Right lobe of liver (tissue), 4 donors: ENCODE results near the gene RPS19.
"Not testable (repeated sequence)": the region's sequence is repeated elsewhere in the genome, so short reads cannot be mapped to it uniquely, and the experiment has no call there.

Experiments used
- CTCF ChIP-seq, 4 donors: fragments of 200-600 bp in 3 of 4; fragments of 450-650 bp in 1 of 4; IDR thresholded peaks; one replicate each; pipeline versions ENCODE4 v1.5.1 to v1.8.0; 2016 to 2022; ENCODE audit warnings: antibody characterized with exemption in 4 of 4, mild to moderate bottlenecking in 2 of 4
- POLR2A ChIP-seq: fragments of 450-650 bp; IDR thresholded peaks from one replicate; pipeline ENCODE4 v1.6.1; 2017; ENCODE audit warnings: antibody characterized with exemption, mild to moderate bottlenecking
- donor health status: DM: no; HTN: no; CAD: no.
- donor health status: DM: no; HTN: no; CAD: no.
- donor health status: DM: no; HTN: yes; CAD: no.

- TF ChIP-seq CTCF (IDR thresholded peaks at IDR 0.05); POLR2A: not testable (repeated sequence)
Measured at GRCh38 chr19:41875973-41876372, 15.9 kb downstream of the RPS19 start.
